Measurements from ENCODE around the gene CDT1.

GRCh38 chr16:88754109-88754911 lies 49.3 kb upstream of the CDT1 start:
- TF ChIP-seq ZNF274 (IDR thresholded peaks at IDR 0.05; ENCODE audit: low read depth, low read length) (no peak), SUZ12 (IDR thresholded peaks at IDR 0.05; ENCODE audit: extremely low read depth, insufficient read depth, insufficient read length) (no peak), YY1 (IDR thresholded peaks at IDR 0.05; ENCODE audit: insufficient read depth, insufficient read length) (no peak)

Data from NT2/D1 (cell line).